Breast epithelium (tissue), 4 donors: ENCODE measurements around the gene IL27RA. TPM values are rescaled to one million over a fixed set of nuclear protein-coding genes. Genes with fewer than 3 reads are reported as not detected.

Source experiments
- DNase-seq, 2 donors: peaks; one replicate each; pipeline ENCODE4 v3.0.0-alpha.2; 2019; ENCODE audit warnings: low spot score in 2 of 2
- H3K27ac ChIP-seq, 2 donors: fragments of 200-600 bp; sonication (generic) in 1 of 2; one replicate each; pipeline ENCODE4 v1.5.1; 2016 to 2019; ENCODE audit warnings: mild to moderate bottlenecking in 1 of 2
- H3K27me3 ChIP-seq, 2 donors: fragments of 200-600 bp; sonication (generic) in 1 of 2; one replicate each; pipeline versions ENCODE4 v1.5.1 to v1.6.0; 2017 to 2019; ENCODE audit warnings: control low read depth in 1 of 2, mild to moderate bottlenecking in 1 of 2
- H3K36me3 ChIP-seq: fragments of 200-600 bp; one replicate; pipeline ENCODE4 v1.5.1; 2019
- H3K4me1 ChIP-seq, 2 donors: fragments of 200-600 bp; sonication (generic); one replicate each; pipeline ENCODE4 v1.5.1; 2016 to 2019; ENCODE audit warnings: control low read depth in 1 of 2
- H3K4me3 ChIP-seq, 3 donors: fragments of 200-600 bp; sonication (generic); 1 replicate in 2 of 3; 2 replicates in 1 of 3; pipeline ENCODE4 v1.5.1; 2016 to 2019; ENCODE audit warnings: mild to moderate bottlenecking in 3 of 3, moderate library complexity in 2 of 3
- H3K9me3 ChIP-seq, 2 donors: fragments of 200-600 bp; sonication (generic) in 1 of 2; one replicate each; pipeline ENCODE4 v1.5.1; 2016 to 2019; ENCODE audit warnings: control low read depth in 1 of 2
- CTCF ChIP-seq, 3 donors: fragments of 450-650 bp; IDR thresholded peaks; one replicate each; pipeline ENCODE4 v1.5.1; 2016 to 2017; ENCODE audit warnings: antibody characterized with exemption in 3 of 3, mild to moderate bottlenecking in 3 of 3, moderate library complexity in 3 of 3
- POLR2A ChIP-seq: fragments of 450-650 bp; IDR thresholded peaks from one replicate; pipeline ENCODE4 v1.6.1; 2016; ENCODE audit warnings: antibody characterized with exemption, mild to moderate bottlenecking, moderate library complexity
- POLR2AphosphoS5 ChIP-seq, 3 donors: sonication (generic); formaldehyde crosslinking; IDR thresholded peaks; one replicate each; pipeline ENCODE4 v1.6.1; 2017; ENCODE audit warnings: antibody characterized with exemption in 3 of 3
- intact Hi-C: fragments of 100-400 bp; cut with DNase I; formaldehyde crosslinking; loops from one replicate; pipeline ENCODE4 v1.15.1; 2023; ENCODE audit warnings: low total_unique reads
- total RNA-seq, 3 donors: library from RNA; depleted of rRNA; stranded (reverse); fragments of >200 nt; gene quantifications; one replicate each; pipeline ENCODE4 v1.1.0, GENCODE V29; 2016

Gene IL27RA
- total RNA-seq, 3 donors from 2014 or later: 5.1 to 11.0 (median 5.2) TPM

GRCh38 chr19:14080887-14081796, 49.6 kb downstream of the IL27RA start:
- Histone ChIP-seq H3K4me3 (peak overlapping the region; percentile 77 to 80 (median 78)), H3K9me3 (no peaks in the 10 kb centered on the region), H3K27me3 (no peaks in the 10 kb centered on the region), H3K27ac (peak overlapping the region; percentile 94 to 96), H3K4me1 (no peaks in the 10 kb centered on the region), H3K36me3 (no peaks in the 10 kb centered on the region)
- intact Hi-C loops: no loop called here
- DNase-seq: peak; percentile 99
- TF ChIP-seq POLR2A (peak; percentile 70), POLR2AphosphoS5 (IDR thresholded peaks at IDR 0.05) (peak; percentile 75 to 92 (median 91)), CTCF (IDR thresholded peaks at IDR 0.05) (peak in 1 of 3 donors; percentile 20)

GRCh38 chr19:14081797-14082674, 50.5 kb downstream of the IL27RA start:
- Histone ChIP-seq H3K27ac (peak overlapping the region; percentile 94 to 96), H3K27me3 (no peaks in the 10 kb centered on the region), H3K36me3 (no peaks in the 10 kb centered on the region), H3K4me3 (peak overlapping the region; percentile 77 to 80 (median 78)), H3K4me1 (no peaks in the 10 kb centered on the region), H3K9me3 (no peaks in the 10 kb centered on the region)
- DNase-seq: peak; percentile 66 to 88
- intact Hi-C loops: loop anchor here (1.0 kb wide), 1 partner anchor 22 kb away; no protein-coding TSS in a partner anchor
- TF ChIP-seq CTCF (IDR thresholded peaks at IDR 0.05): no peak
- no peak for TF ChIP-seq POLR2AphosphoS5 (IDR thresholded peaks at IDR 0.05)

GRCh38 chr19:14082675-14082960, 51.1 kb downstream of the IL27RA start:
- Histone ChIP-seq H3K4me1 (no peaks in the 10 kb centered on the region), H3K27ac (peak overlapping the region; percentile 94 to 96), H3K9me3 (no peaks in the 10 kb centered on the region), H3K27me3 (no peaks in the 10 kb centered on the region), H3K36me3 (no peaks in the 10 kb centered on the region), H3K4me3 (peak overlapping the region in 2 of 3 donors; percentile 77 to 78)
- DNase-seq: no peak
- intact Hi-C loops: loop anchor here (1.0 kb wide), 1 partner anchor 22 kb away; no protein-coding TSS in a partner anchor
- TF ChIP-seq POLR2A: no peak
- no peak for TF ChIP-seq POLR2AphosphoS5 (IDR thresholded peaks at IDR 0.05)
- no peak for TF ChIP-seq CTCF (IDR thresholded peaks at IDR 0.05)

GRCh38 chr19:14085309-14085995, 53.9 kb downstream of the IL27RA start, which contains the start of gene C19orf67:
Gene C19orf67, minus strand, starts transcription at chr19:14085783. Its CDS starts 156 bp downstream, at chr19:14085627.
- no peaks in the 10 kb centered on the region for H3K9me3 ChIP-seq
- no peak for DNase-seq
- TF ChIP-seq CTCF (IDR thresholded peaks at IDR 0.05) (no peak), POLR2AphosphoS5 (IDR thresholded peaks at IDR 0.05) (no peak), POLR2A (no peak)
- no peaks in the 10 kb centered on the region for H3K4me1 ChIP-seq
- H3K27me3 ChIP-seq: no peaks in the 10 kb centered on the region
- H3K36me3 ChIP-seq: no peaks in the 10 kb centered on the region
- no peak within 1 kb of the TSS for H3K4me3 ChIP-seq
- no peak within 1 kb of the TSS for H3K27ac ChIP-seq
- intact Hi-C loops: no loop called here
